Activated naive CD8-positive, alpha-beta T cell treated with anti-CD3 and anti-CD28 coated beads, Interleukin-2, amount 10 ng/mL, durations not matched to agents 7 days and 5 days (primary cell): Measurements from ENCODE around the gene SLX9. TPM values are rescaled to one million over a fixed set of nuclear protein-coding genes. Genes with fewer than 3 reads are reported as not detected.

Experiments used
- ATAC-seq: fragments of 150-1000 bp; cut with Tn5 transposase; one replicate; pipeline ENCODE4 v1.10.0; 2021; ENCODE audit warnings: low read depth, moderate library complexity
- POLR2A ChIA-PET: fragments of 350-600 bp; sonication (Branson Sonifier 250); formaldehyde crosslinking; loops from one replicate; lab custom pipeline; 2021; ENCODE audit warnings: antibody characterized with exemption; lab: Charles Lee
- DNase-seq: peaks from one replicate; pipeline ENCODE4 v3.0.0; 2021
- H3K27ac Mint-ChIP-seq: one replicate; pipeline ENCODE4 v1.8.0; 2022; ENCODE audit warnings: mild to moderate bottlenecking, mixed read lengths
- H3K27me3 Mint-ChIP-seq: one replicate; pipeline ENCODE4 v1.8.0; 2022; ENCODE audit warnings: mild to moderate bottlenecking, moderate library complexity, mixed read lengths
- H3K36me3 Mint-ChIP-seq: one replicate; pipeline ENCODE4 v1.8.0; 2021; ENCODE audit warnings: mild to moderate bottlenecking, mixed read lengths
- H3K4me1 Mint-ChIP-seq: one replicate; pipeline ENCODE4 v1.8.0; 2021; ENCODE audit warnings: mixed read lengths
- H3K4me3 Mint-ChIP-seq: one replicate; pipeline ENCODE4 v1.8.0; 2022; ENCODE audit warnings: mild to moderate bottlenecking, moderate library complexity, mixed read lengths
- H3K9me3 Mint-ChIP-seq: one replicate; pipeline ENCODE4 v1.8.0; 2021; ENCODE audit warnings: mixed read lengths
- total RNA-seq, 2 experiments: library from RNA; stranded (reverse); gene quantifications; one replicate each; pipeline ENCODE4 v1.2.3, GENCODE V29; 2021

Gene SLX9
- total RNA-seq, 2 experiments from 2014 or later: 44.2 to 44.3 TPM

DNA sequence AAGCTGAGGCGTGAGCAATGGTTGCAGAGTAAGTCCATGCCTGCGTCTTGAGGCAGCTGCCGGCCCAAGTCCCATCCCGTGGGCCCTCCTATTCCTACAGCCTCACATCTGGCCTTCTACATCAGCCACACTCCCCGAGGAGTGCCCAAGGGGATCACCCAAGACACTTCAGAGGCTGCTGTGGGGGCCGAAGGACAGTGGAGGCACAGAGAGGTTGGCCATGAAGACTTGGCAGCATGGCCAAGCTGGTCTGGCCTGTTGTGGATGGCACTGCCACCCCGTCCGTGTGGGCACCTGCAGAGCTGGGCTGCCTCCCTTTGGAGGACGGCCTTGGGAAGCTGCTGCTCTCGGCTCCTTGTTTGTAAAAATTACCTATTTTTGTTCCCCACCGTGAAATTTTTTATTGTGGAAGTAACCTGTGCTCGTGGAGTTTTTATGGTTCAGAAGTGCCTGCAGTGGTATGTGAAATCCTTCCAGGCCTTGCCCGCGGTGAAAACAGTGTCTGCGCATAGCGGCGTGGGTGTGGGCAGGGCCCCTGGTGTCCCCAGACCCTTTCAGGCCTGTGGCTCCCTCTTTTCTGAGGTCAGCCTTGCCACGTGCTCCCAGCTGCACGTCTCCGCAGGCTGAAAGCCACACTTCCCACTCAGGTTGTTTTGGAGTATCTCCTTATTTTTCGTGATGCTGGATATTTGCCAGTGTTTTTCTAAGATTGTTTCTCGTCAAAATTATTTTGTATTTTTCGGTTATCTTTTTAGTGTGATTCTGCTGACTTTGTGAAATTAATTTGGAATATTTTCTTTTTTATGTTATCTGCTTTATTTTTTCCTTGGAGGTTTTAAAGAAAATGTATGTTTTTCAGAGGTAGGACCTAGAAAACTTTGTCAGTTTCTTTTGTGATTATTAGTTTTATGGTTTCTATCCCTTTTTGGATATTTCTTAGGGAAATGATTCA is 20.6 kb downstream of the SLX9 start:
- DNase-seq (no peak), ATAC-seq (no peak)
- Mint-ChIP-seq H3K4me1 (peaks cover 16% of the 10 kb centered on the region), H3K4me3 (no peak overlapping the region), H3K27ac (no peak overlapping the region), H3K36me3 (peaks cover 22% of the 10 kb centered on the region), H3K9me3 (no peaks in the 10 kb centered on the region), H3K27me3 (no peaks in the 10 kb centered on the region)
- POLR2A ChIA-PET: no interaction called here

DNA sequence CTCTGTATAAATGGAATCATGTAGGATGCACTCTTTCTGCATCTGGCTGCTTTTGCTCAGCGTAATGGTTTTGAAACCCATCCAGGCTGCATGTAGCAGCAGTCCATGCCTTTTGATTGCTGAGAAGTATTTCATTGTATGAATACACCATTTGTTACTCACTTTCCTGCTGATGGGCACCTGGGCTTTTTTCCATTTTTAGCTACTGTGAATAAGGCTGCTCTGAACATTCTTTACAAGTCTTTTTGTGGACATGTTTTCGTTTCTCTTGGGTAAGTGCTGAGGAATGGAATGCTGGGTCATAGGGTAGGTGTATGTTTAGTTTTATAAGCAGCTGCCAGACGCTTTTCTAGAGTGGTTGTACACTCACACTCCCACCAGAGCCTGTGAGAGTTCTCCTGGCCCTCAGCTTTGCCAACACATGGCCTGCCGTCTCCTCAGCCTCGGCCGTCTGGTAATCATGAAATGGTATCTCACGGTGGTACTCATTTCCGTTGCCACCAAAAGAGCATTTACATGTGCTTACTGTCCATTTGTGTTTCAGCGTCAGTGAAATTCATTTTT is 22.7 kb downstream of the SLX9 start:
- Mint-ChIP-seq H3K4me1 (peaks cover 19% of the 10 kb centered on the region), H3K27me3 (no peaks in the 10 kb centered on the region), H3K4me3 (no peak overlapping the region), H3K36me3 (peaks cover 25% of the 10 kb centered on the region), H3K9me3 (no peaks in the 10 kb centered on the region), H3K27ac (no peak overlapping the region)
- ATAC-seq (no peak), DNase-seq (no peak)
- POLR2A ChIA-PET: no interaction called here

DNA sequence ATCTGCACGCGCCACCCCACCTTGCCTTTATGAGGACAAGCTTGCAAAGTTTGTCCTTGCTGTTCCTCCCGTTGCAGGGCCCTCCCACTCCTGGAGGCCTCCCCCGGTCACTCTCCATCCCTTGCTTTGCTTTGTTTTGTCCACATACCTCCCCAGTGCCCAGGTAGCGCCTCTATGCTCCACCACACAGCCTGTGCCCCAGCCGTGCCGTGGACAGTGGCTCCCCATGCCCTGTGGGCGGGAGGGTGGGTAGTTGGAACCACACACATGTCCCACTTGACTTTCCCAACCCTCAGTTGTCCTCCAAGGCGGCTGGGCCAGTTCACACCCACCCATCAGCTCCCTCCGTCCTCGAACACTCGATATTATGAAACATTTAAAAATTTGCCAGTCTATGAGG is 24.6 kb downstream of the SLX9 start:
- no peak overlapping the region for H3K27ac Mint-ChIP-seq
- H3K4me3 Mint-ChIP-seq: no peak overlapping the region
- DNase-seq (no peak), ATAC-seq (no peak)
- peaks cover 25% of the 10 kb centered on the region for H3K36me3 Mint-ChIP-seq
- no peaks in the 10 kb centered on the region for H3K27me3 Mint-ChIP-seq
- POLR2A ChIA-PET: no interaction called here
- peaks cover 22% of the 10 kb centered on the region for H3K4me1 Mint-ChIP-seq
- no peaks in the 10 kb centered on the region for H3K9me3 Mint-ChIP-seq

DNA sequence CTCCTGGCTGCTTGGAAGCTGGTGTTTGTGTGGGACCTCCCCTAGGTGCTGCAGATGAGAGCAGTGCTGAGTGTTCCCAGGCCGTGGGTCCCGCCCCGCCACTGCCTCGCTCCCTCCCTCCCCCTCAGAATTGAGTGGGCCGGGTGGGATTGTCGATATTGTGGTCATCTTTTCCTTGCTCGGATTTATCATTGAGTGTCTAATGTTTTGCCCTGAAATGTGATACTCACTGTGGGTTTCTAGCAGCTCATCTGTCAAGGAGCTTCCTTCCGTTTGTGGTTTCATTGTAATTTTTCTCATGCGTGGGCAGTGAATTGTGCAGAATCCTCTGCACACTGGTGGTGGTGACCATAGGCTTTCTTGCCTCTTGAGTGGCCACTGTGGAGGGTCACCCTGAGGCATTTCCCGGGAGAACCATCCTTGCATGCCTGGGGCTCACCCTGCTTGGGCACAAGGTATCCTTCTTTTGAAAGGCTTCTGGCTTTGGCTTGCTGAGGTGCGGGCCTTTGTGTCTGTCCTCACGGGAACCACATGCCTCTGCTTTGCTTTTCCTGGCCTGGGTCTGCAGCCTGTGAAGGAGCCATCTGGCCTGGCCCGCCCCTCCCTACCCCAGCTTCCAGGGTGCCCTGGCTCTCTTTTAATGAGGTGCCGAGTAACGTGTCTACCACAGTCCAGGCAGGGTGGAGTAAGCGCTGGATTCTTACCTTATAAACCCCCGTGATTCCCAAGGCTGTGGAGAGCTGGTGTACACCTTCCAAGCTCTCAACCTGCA is 25.6 kb downstream of the SLX9 start:
- H3K9me3 Mint-ChIP-seq: no peaks in the 10 kb centered on the region
- peak overlapping the region; percentile 2 for H3K4me3 Mint-ChIP-seq
- H3K36me3 Mint-ChIP-seq: peaks cover 25% of the 10 kb centered on the region
- peaks cover 31% of the 10 kb centered on the region for H3K4me1 Mint-ChIP-seq
- POLR2A ChIA-PET: interaction anchor here (0.7 to 0.8 kb wide), 2 partner anchors 26 to 118 kb away, joined by 3 read pairs; partner anchors contain the start of gene SLX9
- DNase-seq: no peak
- peak; percentile 26 for ATAC-seq
- peak overlapping the region; percentile 3 for H3K27ac Mint-ChIP-seq
- H3K27me3 Mint-ChIP-seq: no peaks in the 10 kb centered on the region

GRCh38 chr21:44966135-44967081 is 26.6 kb downstream of the SLX9 start:
- Mint-ChIP-seq H3K27ac (no peak overlapping the region), H3K9me3 (no peaks in the 10 kb centered on the region), H3K36me3 (peaks cover 23% of the 10 kb centered on the region), H3K27me3 (no peaks in the 10 kb centered on the region), H3K4me3 (no peak overlapping the region), H3K4me1 (peaks cover 31% of the 10 kb centered on the region)
- POLR2A ChIA-PET: interaction anchor here (0.8 to 1.0 kb wide), 2 partner anchors 117 to 170 kb away, joined by 3 read pairs; no protein-coding TSS in a partner anchor
- DNase-seq (no peak), ATAC-seq (no peak)

- DNase-seq: no peak
- no peak overlapping the region for H3K4me3 Mint-ChIP-seq
- ATAC-seq: no peak
- peaks cover 23% of the 10 kb centered on the region for H3K36me3 Mint-ChIP-seq
- peaks cover 32% of the 10 kb centered on the region for H3K4me1 Mint-ChIP-seq
- H3K27ac Mint-ChIP-seq: no peak overlapping the region
- POLR2A ChIA-PET: interaction anchor here (1.0 kb wide), 1 partner anchor 169 kb away, joined by 3 read pairs; no protein-coding TSS in a partner anchor
- H3K27me3 Mint-ChIP-seq: no peaks in the 10 kb centered on the region
- H3K9me3 Mint-ChIP-seq: no peaks in the 10 kb centered on the region
These were observed 27.5 kb downstream of the SLX9 start for GRCh38 chr21:44967082-44968047.

DNA sequence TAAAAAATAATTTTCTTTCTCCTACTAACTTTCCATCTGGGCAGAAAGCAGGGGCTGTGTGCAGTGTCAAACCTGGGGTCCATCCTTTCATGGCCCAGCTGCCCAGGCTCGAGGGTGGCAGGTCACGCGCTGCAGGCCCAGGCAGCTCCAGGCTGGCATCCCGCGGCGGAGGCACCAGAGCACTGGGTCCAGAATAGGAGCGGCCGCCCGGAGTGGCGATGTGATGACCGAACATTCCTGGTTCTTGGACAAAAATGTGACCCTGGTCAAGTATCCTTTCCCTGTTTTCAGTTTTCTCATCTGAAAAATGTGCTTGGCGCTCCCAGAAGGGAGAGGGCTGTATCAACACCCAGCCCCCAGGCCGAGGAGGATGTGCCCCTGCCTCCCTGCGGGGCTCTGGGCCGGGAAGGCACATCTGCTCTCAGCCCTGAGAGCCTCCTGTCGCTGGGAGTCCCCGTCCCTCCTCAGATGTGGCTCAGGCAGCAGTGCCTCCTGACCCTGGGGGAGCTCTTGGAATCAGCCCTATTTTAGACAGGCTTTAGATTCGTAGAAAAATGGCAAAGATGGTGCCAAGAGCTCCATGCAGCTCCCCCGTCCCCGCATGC is 29.3 kb downstream of the SLX9 start:
- POLR2A ChIA-PET: interaction anchor here (1.5 kb wide), 1 partner anchor 17 kb away, joined by 3 read pairs; no protein-coding TSS in a partner anchor
- DNase-seq: no peak
- H3K27ac Mint-ChIP-seq: peak overlapping the region; percentile 78
- H3K27me3 Mint-ChIP-seq: no peaks in the 10 kb centered on the region
- H3K4me3 Mint-ChIP-seq: peak overlapping the region; percentile 29
- peaks cover 27% of the 10 kb centered on the region for H3K4me1 Mint-ChIP-seq
- no peaks in the 10 kb centered on the region for H3K9me3 Mint-ChIP-seq
- ATAC-seq: no peak
- H3K36me3 Mint-ChIP-seq: peaks cover 14% of the 10 kb centered on the region

DNA sequence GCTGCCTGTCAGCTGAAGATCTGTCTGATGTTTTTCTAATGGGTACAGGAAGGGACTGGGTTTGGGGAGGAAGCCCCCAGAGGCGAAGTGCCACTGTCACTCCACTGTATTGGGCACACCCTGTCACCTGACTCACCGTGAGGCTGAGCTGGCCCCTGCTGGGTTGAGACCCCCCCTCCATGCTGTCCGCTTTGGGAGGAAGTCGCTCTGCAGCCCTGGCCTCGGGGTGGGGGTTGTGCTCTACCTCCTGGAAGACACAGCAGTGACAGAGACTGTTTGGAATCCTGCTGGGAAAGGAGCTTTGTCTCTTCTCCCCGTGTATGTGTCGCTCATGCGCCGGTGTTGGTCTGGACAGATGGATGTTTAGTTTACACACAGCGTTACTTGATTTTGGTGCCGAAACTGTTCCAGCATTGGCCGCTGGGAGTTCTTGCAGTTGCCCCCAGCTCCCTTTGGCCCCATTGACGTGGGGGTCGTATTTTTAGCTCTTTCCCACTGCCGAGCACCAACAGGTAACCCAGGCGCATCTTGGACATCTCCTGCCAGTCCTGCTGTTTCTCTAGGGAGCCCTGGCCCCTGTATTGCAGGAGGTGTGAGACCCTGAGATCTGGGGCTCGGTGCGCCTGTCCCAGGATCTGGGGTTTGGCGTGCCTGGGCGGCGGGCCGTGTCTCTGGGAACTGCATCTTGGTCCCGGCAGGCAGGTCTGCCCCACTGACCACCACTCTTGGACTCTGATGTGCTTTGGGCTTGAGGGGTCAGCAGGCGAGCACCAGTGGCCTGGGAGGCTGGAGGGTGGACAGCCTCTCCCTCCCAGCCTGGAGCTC is 30.3 kb downstream of the SLX9 start:
- H3K9me3 Mint-ChIP-seq: no peaks in the 10 kb centered on the region
- POLR2A ChIA-PET: interaction anchor here (1.5 kb wide), 1 partner anchor 16 kb away, joined by 3 read pairs; no protein-coding TSS in a partner anchor
- DNase-seq (no peak), ATAC-seq (peak; percentile 67)
- no peaks in the 10 kb centered on the region for H3K27me3 Mint-ChIP-seq
- peaks cover 19% of the 10 kb centered on the region for H3K4me1 Mint-ChIP-seq
- H3K36me3 Mint-ChIP-seq: peaks cover 6% of the 10 kb centered on the region
- H3K4me3 Mint-ChIP-seq: peak overlapping the region; percentile 29
- peak overlapping the region; percentile 78 for H3K27ac Mint-ChIP-seq

DNA sequence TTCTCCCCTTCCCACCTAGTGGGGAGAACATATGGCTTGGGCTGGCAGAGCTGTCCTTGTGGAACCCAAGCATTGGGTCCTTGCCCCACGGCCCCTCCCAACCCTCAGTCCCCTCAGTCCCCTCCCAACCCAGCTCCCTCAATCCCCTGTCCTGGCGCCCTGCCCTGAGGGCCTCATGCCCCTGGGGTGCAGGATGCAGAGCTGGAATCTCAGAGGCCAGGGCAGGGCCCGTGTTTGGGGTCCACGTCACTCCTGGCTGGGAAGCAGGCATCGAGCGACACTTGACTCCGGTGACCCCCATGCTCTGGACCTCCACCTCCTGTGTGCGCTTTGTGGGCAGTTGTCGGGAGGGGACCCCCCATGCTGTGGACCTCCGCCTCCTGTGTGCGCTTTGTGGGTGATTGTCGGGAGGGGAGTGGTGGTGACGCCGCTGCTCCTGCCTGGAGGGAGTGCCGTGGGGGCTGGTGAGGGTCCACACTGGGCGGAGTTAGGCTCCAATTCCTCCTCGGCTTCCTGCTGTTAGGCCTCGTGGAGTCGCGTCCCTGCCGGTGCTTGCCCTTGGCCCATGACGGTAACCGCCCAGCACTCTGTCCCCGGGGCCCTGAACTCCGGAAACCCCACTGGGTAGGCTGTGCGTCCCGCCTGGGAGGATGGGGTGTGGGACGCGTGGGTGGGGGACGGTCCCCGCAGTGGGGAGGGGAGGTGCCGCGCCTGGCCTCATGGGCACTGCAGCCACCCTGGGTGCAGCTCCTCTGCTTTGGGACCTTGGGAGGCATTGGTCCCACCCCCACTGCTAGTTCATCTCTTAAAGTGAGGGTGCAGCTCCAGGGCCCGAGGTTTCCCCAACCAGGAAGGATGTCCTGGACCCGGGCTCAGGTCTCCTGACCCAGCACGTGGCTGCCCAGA is 31.2 kb downstream of the SLX9 start:
- H3K27me3 Mint-ChIP-seq: no peaks in the 10 kb centered on the region
- DNase-seq: no peak
- POLR2A ChIA-PET: interaction anchor here (1.5 kb wide), 1 partner anchor 15 kb away, joined by 3 read pairs; no protein-coding TSS in a partner anchor

DNA sequence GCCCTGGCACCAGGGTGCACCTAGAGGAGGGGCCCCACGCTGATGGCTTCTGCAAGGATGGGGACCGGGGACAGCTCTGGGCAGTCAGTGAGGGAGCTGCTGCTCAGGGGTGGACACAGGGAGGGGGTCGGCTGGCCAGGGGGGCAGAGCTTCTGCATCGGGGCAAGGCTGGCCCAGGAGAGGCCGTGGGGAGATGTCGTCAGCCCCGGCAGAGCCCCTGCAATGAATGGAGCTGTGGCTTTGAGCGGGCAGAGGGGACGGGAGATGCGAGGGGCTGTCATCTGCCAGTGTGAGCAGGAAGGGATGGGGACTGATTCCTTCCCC is 31.8 kb downstream of the SLX9 start:
- H3K36me3 Mint-ChIP-seq: peaks cover under 1% of the 10 kb centered on the region
- H3K27ac Mint-ChIP-seq: peak overlapping the region; percentile 45
- ATAC-seq (no peak), DNase-seq (no peak)
- no peaks in the 10 kb centered on the region for H3K9me3 Mint-ChIP-seq
- peaks cover 15% of the 10 kb centered on the region for H3K4me1 Mint-ChIP-seq
- POLR2A ChIA-PET: no interaction called here
- no peaks in the 10 kb centered on the region for H3K27me3 Mint-ChIP-seq
- H3K4me3 Mint-ChIP-seq: no peak overlapping the region

More for the DNA sequence above, 31.2 kb downstream of the SLX9 start:
- Mint-ChIP-seq H3K36me3 (peaks cover 2% of the 10 kb centered on the region), H3K9me3 (no peaks in the 10 kb centered on the region), H3K4me3 (no peak overlapping the region), H3K4me1 (peaks cover 15% of the 10 kb centered on the region), H3K27ac (no peak overlapping the region)
- no peak for ATAC-seq
